ENCODE results near the gene MTARC1.

Gene MTARC1

GRCh38 chr1:220806408-220806807 lies 19.7 kb downstream of the MTARC1 start:
- no peak for TF ChIP-seq GATA2 (IDR thresholded peaks at IDR 0.05; ENCODE audit: low read depth, low read length)
- no peak for TF ChIP-seq GATA3 (IDR thresholded peaks at IDR 0.05; ENCODE audit: low read depth, low read length)

GRCh38 chr1:220807726-220808125 lies 21.0 kb downstream of the MTARC1 start:
- TF ChIP-seq GATA2 (IDR thresholded peaks at IDR 0.05; ENCODE audit: low read depth, low read length), result no peak
- no peak for TF ChIP-seq GATA3 (IDR thresholded peaks at IDR 0.05; ENCODE audit: low read depth, low read length)

- TF ChIP-seq GATA3 (IDR thresholded peaks at IDR 0.05; ENCODE audit: low read depth, low read length), result no peak
- no peak for TF ChIP-seq GATA2 (IDR thresholded peaks at IDR 0.05; ENCODE audit: low read depth, low read length)
These were observed 21.9 kb downstream of the MTARC1 start for GRCh38 chr1:220808345-220809186.

GRCh38 chr1:220809187-220809550 lies 22.5 kb downstream of the MTARC1 start:
- TF ChIP-seq GATA2 (IDR thresholded peaks at IDR 0.05; ENCODE audit: low read depth, low read length) (no peak), GATA3 (IDR thresholded peaks at IDR 0.05; ENCODE audit: low read depth, low read length) (no peak)

GRCh38 chr1:220809704-220810103 lies 23.0 kb downstream of the MTARC1 start:
- TF ChIP-seq GATA2 (IDR thresholded peaks at IDR 0.05; ENCODE audit: low read depth, low read length) (no peak), GATA3 (IDR thresholded peaks at IDR 0.05; ENCODE audit: low read depth, low read length) (no peak)

GRCh38 chr1:220810179-220810653 lies 23.5 kb downstream of the MTARC1 start:
- TF ChIP-seq GATA3 (IDR thresholded peaks at IDR 0.05; ENCODE audit: low read depth, low read length) (no peak), GATA2 (IDR thresholded peaks at IDR 0.05; ENCODE audit: low read depth, low read length) (no peak)

- TF ChIP-seq GATA2 (IDR thresholded peaks at IDR 0.05; ENCODE audit: low read depth, low read length) (no peak), GATA3 (IDR thresholded peaks at IDR 0.05; ENCODE audit: low read depth, low read length) (no peak)
These were observed 24.2 kb downstream of the MTARC1 start for GRCh38 chr1:220810963-220811362.

GRCh38 chr1:220811695-220812094 lies 25.0 kb downstream of the MTARC1 start:
- no peak for TF ChIP-seq GATA2 (IDR thresholded peaks at IDR 0.05; ENCODE audit: low read depth, low read length)
- TF ChIP-seq GATA3 (IDR thresholded peaks at IDR 0.05; ENCODE audit: low read depth, low read length), result no peak

- TF ChIP-seq GATA3 (IDR thresholded peaks at IDR 0.05; ENCODE audit: low read depth, low read length), result no peak
- TF ChIP-seq GATA2 (IDR thresholded peaks at IDR 0.05; ENCODE audit: low read depth, low read length), result no peak
These were observed 25.6 kb downstream of the MTARC1 start for GRCh38 chr1:220812308-220812707.

- TF ChIP-seq GATA3 (IDR thresholded peaks at IDR 0.05; ENCODE audit: low read depth, low read length) (no peak), GATA2 (IDR thresholded peaks at IDR 0.05; ENCODE audit: low read depth, low read length) (no peak)
These were observed 26.3 kb downstream of the MTARC1 start for GRCh38 chr1:220813013-220813412.

GRCh38 chr1:220815409-220815808 lies 28.7 kb downstream of the MTARC1 start:
- no peak for TF ChIP-seq GATA3 (IDR thresholded peaks at IDR 0.05; ENCODE audit: low read depth, low read length)
- TF ChIP-seq GATA2 (IDR thresholded peaks at IDR 0.05; ENCODE audit: low read depth, low read length), result no peak

GRCh38 chr1:220817907-220818306 lies 31.2 kb downstream of the MTARC1 start:
- TF ChIP-seq GATA3 (IDR thresholded peaks at IDR 0.05; ENCODE audit: low read depth, low read length) (no peak), GATA2 (IDR thresholded peaks at IDR 0.05; ENCODE audit: low read depth, low read length) (no peak)

GRCh38 chr1:220818421-220819173 lies 31.9 kb downstream of the MTARC1 start:
- TF ChIP-seq GATA2 (IDR thresholded peaks at IDR 0.05; ENCODE audit: low read depth, low read length), result no peak
- no peak for TF ChIP-seq GATA3 (IDR thresholded peaks at IDR 0.05; ENCODE audit: low read depth, low read length)

GRCh38 chr1:220819467-220820026 lies 32.8 kb downstream of the MTARC1 start:
- TF ChIP-seq GATA2 (IDR thresholded peaks at IDR 0.05; ENCODE audit: low read depth, low read length) (no peak), GATA3 (IDR thresholded peaks at IDR 0.05; ENCODE audit: low read depth, low read length) (no peak)
